NB4 (cell line): ENCODE data around the gene ARHGAP5.
"Not testable (repeated sequence)": the region's sequence is repeated elsewhere in the genome, so short reads cannot be mapped to it uniquely, and the experiment has no call there.

Source experiments
- DNase-seq: peaks from one replicate; pipeline ENCODE4 v3.0.0; 2010; ENCODE audit warnings: low read depth
- H3K4me3 ChIP-seq: one replicate; pipeline ENCODE4 v1.5.1; 2011; ENCODE audit warnings: mild to moderate bottlenecking, low read depth, low read length, moderate library complexity
- CTCF ChIP-seq: IDR thresholded peaks from one replicate; pipeline ENCODE4 v1.5.1; 2012; ENCODE audit warnings: low read depth, low read length
- MAX ChIP-seq: IDR thresholded peaks from 2 replicates; pipeline ENCODE4 v1.6.1; 2011; ENCODE audit warnings: low read depth, low read length
- MYC ChIP-seq: IDR thresholded peaks from 2 replicates; pipeline ENCODE4 v1.6.1; 2011; ENCODE audit warnings: low read depth, low read length
- POLR2A ChIP-seq: IDR thresholded peaks from 2 replicates; pipeline ENCODE4 v1.6.1; 2011; ENCODE audit warnings: mild to moderate bottlenecking; ENCODE audit not compliant: insufficient read length; ENCODE audit errors: extremely low read depth

Gene ARHGAP5

GRCh38 chr14:32129124-32129523, 52.0 kb downstream of the ARHGAP5 start:
- DNase-seq, result no peak
- TF ChIP-seq MYC (no peak), MAX (no peak), POLR2A (no peak), CTCF (no peak)
- H3K4me3 ChIP-seq, result no peak overlapping the region

DNA sequence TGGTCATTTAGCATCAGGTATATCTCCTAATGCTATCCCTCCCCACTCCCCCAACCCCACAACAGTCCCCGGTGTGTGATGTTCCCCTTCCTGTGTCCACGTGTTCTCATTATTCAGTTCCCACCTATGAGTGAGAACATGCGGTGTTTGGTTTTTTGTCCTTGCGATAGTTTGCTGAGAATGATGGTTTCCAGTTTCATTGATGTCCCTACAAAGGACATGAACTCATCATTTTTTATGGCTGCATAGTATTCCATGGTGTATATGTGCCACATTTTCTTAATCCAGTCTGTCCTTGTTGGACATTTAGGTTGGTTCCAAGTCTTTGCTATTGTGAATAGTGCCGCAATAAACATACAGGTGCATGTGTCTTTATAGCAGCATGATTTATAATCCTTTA, 54.6 kb downstream of the ARHGAP5 start:
- not testable (repeated sequence) for H3K4me3 ChIP-seq, DNase-seq

DNA sequence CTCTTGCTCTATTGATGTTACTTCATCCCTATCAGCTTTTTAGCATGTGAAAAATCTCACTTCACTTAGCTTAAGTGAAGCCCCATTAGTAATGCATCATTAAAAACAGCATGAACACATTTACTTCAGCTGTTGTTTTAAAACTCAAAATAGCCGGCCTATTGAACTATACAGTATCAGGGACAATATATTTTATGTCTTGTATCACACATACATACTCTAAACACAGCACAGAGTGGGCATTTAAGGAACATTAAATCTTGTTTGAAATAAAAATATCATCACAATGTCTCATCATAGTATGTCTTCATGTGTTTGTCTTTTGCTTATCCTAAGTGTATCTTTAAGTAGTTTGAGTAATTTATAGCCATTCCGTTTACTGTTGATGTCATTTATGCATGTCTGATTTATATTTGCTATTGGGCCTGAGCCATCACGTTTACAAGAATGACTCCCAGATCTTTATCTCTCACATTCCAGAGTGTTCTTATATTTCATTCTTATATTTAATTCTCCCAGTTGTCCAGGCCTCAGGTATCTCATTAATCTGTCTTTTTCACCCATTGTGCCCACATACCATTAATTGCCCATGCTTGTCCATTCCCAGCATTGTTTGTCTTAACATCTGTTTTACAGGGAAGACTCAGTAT, 57.5 kb downstream of the ARHGAP5 start:
- no peak for DNase-seq
- no peak overlapping the region for H3K4me3 ChIP-seq
- TF ChIP-seq MYC (no peak), CTCF (no peak), POLR2A (no peak), MAX (no peak)

GRCh38 chr14:32136027-32136825, 59.1 kb downstream of the ARHGAP5 start:
- no peak overlapping the region for H3K4me3 ChIP-seq
- peak; percentile 1 for DNase-seq
- TF ChIP-seq POLR2A (no peak), MYC (no peak), CTCF (no peak), MAX (no peak)

- no peak for DNase-seq
- no peak overlapping the region for H3K4me3 ChIP-seq
- TF ChIP-seq POLR2A (no peak), MYC (no peak), CTCF (no peak), MAX (no peak)
These were observed 60.2 kb downstream of the ARHGAP5 start for GRCh38 chr14:32137313-32137712.

DNA sequence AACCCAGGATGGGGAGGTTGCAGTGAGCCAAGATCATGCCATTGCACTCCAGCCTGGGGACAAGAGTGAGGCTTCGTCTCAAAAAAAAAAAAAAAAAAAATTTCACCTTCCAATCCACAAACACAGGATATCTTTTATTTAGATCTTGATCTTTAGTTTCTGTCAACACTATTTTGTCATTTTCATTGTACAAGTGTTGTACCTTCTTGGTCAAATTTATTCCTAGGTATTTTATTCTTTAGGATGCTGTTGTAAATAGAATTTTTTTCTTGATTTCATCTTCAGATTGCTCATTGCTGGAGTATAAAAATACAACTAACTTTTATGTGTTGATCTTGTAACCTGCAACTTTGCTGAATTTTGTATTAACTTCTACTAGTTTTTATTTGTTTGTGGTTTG, 60.8 kb downstream of the ARHGAP5 start:
- no peak overlapping the region for H3K4me3 ChIP-seq
- TF ChIP-seq MYC, result no peak
- no peak for TF ChIP-seq MAX
- no peak for TF ChIP-seq POLR2A
- no peak for TF ChIP-seq CTCF
- no peak for DNase-seq
